ENCODE results near the gene PTPRE.

GRCh38 chr10:128050121-128050516, 143.2 kb downstream of the PTPRE start:
- TF ChIP-seq, protein P1, sequence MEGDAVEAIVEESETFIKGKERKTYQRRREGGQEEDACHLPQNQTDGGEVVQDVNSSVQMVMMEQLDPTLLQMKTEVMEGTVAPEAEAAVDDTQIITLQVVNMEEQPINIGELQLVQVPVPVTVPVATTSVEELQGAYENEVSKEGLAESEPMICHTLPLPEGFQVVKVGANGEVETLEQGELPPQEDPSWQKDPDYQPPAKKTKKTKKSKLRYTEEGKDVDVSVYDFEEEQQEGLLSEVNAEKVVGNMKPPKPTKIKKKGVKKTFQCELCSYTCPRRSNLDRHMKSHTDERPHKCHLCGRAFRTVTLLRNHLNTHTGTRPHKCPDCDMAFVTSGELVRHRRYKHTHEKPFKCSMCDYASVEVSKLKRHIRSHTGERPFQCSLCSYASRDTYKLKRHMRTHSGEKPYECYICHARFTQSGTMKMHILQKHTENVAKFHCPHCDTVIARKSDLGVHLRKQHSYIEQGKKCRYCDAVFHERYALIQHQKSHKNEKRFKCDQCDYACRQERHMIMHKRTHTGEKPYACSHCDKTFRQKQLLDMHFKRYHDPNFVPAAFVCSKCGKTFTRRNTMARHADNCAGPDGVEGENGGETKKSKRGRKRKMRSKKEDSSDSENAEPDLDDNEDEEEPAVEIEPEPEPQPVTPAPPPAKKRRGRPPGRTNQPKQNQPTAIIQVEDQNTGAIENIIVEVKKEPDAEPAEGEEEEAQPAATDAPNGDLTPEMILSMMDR (IDR thresholded peaks at IDR 0.05): no peak
- TF ChIP-seq POLR2AphosphoS5 (IDR thresholded peaks at IDR 0.05) (no peak), POLR2A (IDR thresholded peaks at IDR 0.05) (no peak)

Measured in breast epithelium (tissue), 3 donors.